Naive thymus-derived CD4-positive, alpha-beta T cell (primary cell): ENCODE measurements around the gene SPAAR. TPM values are rescaled to one million over a fixed set of nuclear protein-coding genes. Genes with fewer than 3 reads are reported as not detected.

ENCODE experiments used
- ATAC-seq: fragments of 150-1000 bp; cut with Tn5 transposase; 2 replicates; pipeline ENCODE4 v1.10.0; 2021; ENCODE audit warnings: mild to moderate bottlenecking, moderate library complexity
- CTCF ChIA-PET: fragments of 350-600 bp; sonication (Branson Sonifier 250); formaldehyde crosslinking; loops from one replicate; lab custom pipeline; 2021; ENCODE audit warnings: antibody characterized with exemption; lab: Charles Lee
- POLR2A ChIA-PET: fragments of 350-600 bp; sonication (Branson Sonifier 250); formaldehyde crosslinking; loops from one replicate; lab custom pipeline; 2021; ENCODE audit warnings: antibody characterized with exemption, inconsistent platforms; lab: Charles Lee
- DNase-seq, 9 donors: peaks; one replicate each; pipeline versions ENCODE4 v3.0.0 to v3.0.0-alpha.2; 2020 to 2022; ENCODE audit warnings: mixed read lengths in 1 of 9
- H3K27ac ChIP-seq: one replicate; pipeline ENCODE4 v1.7.0; 2013; ENCODE audit warnings: mild to moderate bottlenecking, low read depth, low read length, moderate library complexity
- H3K27me3 ChIP-seq, 2 donors: one replicate each; pipeline ENCODE4 v1.7.0; 2013; ENCODE audit warnings: low read length in 2 of 2, mild to moderate bottlenecking in 2 of 2, moderate library complexity in 2 of 2; ENCODE audit not compliant: control insufficient read depth in 2 of 2, insufficient read depth in 2 of 2
- H3K36me3 ChIP-seq, 3 experiments: 1 replicate in 2 of 3; 2 replicates in 1 of 3; pipeline ENCODE4 v1.7.0; 2013; ENCODE audit warnings: low read length in 3 of 3, mild to moderate bottlenecking in 3 of 3, moderate library complexity in 1 of 3; ENCODE audit not compliant: insufficient read depth in 3 of 3, control insufficient read depth in 2 of 3
- H3K4me1 ChIP-seq, 2 donors: one replicate each; pipeline ENCODE4 v1.7.0; 2013; ENCODE audit warnings: low read length in 2 of 2, mild to moderate bottlenecking in 2 of 2, moderate library complexity in 1 of 2; ENCODE audit not compliant: control insufficient read depth in 2 of 2, insufficient read depth in 2 of 2
- H3K4me3 ChIP-seq: 2 replicates; pipeline ENCODE4 v1.7.0; 2013; ENCODE audit warnings: mild to moderate bottlenecking, low read length
- H3K9me3 ChIP-seq, 3 experiments: 1 replicate in 2 of 3; 2 replicates in 1 of 3; pipeline ENCODE4 v1.7.0; 2013; ENCODE audit warnings: low read length in 3 of 3; ENCODE audit not compliant: control insufficient read depth in 2 of 3
- H3K27ac Mint-ChIP-seq, 9 donors: one replicate each; pipeline ENCODE4 v1.8.0; 2020 to 2022; ENCODE audit warnings: mixed read lengths in 9 of 9, mild to moderate bottlenecking in 8 of 9, moderate library complexity in 5 of 9, inconsistent platforms in 2 of 9
- H3K27me3 Mint-ChIP-seq, 5 donors: one replicate each; pipeline ENCODE4 v1.8.0; 2021 to 2022; ENCODE audit warnings: mixed read lengths in 5 of 5, mild to moderate bottlenecking in 1 of 5
- H3K36me3 Mint-ChIP-seq, 5 donors: one replicate each; pipeline ENCODE4 v1.8.0; 2020 to 2022; ENCODE audit warnings: mixed read lengths in 5 of 5, mild to moderate bottlenecking in 3 of 5, inconsistent platforms in 1 of 5
- H3K4me1 Mint-ChIP-seq, 7 donors: one replicate each; pipeline ENCODE4 v1.8.0; 2020 to 2022; ENCODE audit warnings: mixed read lengths in 7 of 7, mild to moderate bottlenecking in 3 of 7, inconsistent platforms in 1 of 7
- H3K4me3 Mint-ChIP-seq, 10 donors: one replicate each; pipeline ENCODE4 v1.8.0; 2020 to 2022; ENCODE audit warnings: mild to moderate bottlenecking in 10 of 10, mixed read lengths in 10 of 10, moderate library complexity in 6 of 10, inconsistent platforms in 2 of 10
- H3K9me3 Mint-ChIP-seq, 11 donors: one replicate each; pipeline ENCODE4 v1.8.0; 2020 to 2022; ENCODE audit warnings: mixed read lengths in 11 of 11, mild to moderate bottlenecking in 4 of 11, inconsistent platforms in 1 of 11, moderate library complexity in 1 of 11
- intact Hi-C, 2 donors: fragments of 100-400 bp; cut with micrococcal nuclease; formaldehyde crosslinking; loops; one replicate each; pipeline ENCODE4 v1.15.1; 2023
- polyA plus RNA-seq, 2 donors: library from polyadenylated mRNA; unstranded; fragments of 300-500 nt; fragmentation: Illumina TruSeq; gene quantifications; one replicate each; pipeline ENCODE4 v1.2.3, GENCODE V29; 2021
- total RNA-seq, 6 experiments: library from RNA in 5 of 6; stranded (reverse) in 5 of 6; gene quantifications; 1 replicate in 5 of 6; 2 replicates in 1 of 6; pipeline ENCODE4 v1.2.3 and lab custom pipeline; 2021 to 2026

The SPAAR gene
- total and polyA plus RNA-seq, 7 experiments from 2014 or later = not detected

DNA sequence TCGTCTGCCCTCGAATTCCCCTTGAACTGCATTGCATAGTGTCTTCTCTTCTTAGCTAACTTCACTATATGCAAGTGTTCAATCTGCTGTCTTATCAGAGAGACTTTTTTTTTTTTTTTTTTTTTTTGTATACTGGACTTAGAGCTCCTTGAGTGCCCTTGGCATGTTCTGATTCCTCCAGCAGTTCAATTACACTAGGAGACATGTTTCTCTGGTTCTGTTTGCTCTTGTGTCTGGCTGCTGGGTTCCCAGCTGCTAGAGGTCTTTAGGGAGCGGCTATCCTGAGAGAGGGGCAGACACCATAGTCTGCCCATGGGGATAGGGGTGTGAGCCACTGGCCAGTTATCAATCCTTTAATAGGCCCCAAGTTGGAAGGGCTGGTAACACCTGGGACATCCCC lies 35.6 kb downstream of the SPAAR start:
- ChIA-PET POLR2A (interaction anchor here (0.5 to 2.8 kb wide), 5 partner anchors 9 to 1309 kb away, joined by 3 to 9 read pairs (median 4); no protein-coding TSS in a partner anchor), CTCF (interaction anchor here (0.7 to 3.9 kb wide), 16 partner anchors 10 to 1537 kb away, joined by 3 to 80 read pairs (median 5); partner anchors contain the start of genes HRCT1 and SPAAR)
- no peaks in the 10 kb centered on the region for H3K27me3 ChIP-seq
- Mint-ChIP-seq H3K36me3 (no peaks in the 10 kb centered on the region), H3K9me3 (no peaks in the 10 kb centered on the region), H3K4me1 (peaks cover 25 to 83% (median 78%) of the 10 kb centered on the region in 7 donors), H3K27me3 (peaks cover 0 to 11% (median 0%) of the 10 kb centered on the region in 5 donors), H3K4me3 (peak overlapping the region in 8 of 10 donors; percentile 8 to 70 (median 46)), H3K27ac (peak overlapping the region in 8 of 9 donors; percentile 41 to 82 (median 58))
- H3K4me3 ChIP-seq = no peak overlapping the region
- H3K4me1 ChIP-seq = peaks cover 11 to 77% of the 10 kb centered on the region in 2 donors
- DNase-seq (no peak), ATAC-seq (no peak)
- H3K9me3 ChIP-seq = no peaks in the 10 kb centered on the region
- intact Hi-C loops = loop anchor here (1.0 kb wide), 1 partner anchor 42 kb away; no protein-coding TSS in a partner anchor
- no peaks in the 10 kb centered on the region for H3K36me3 ChIP-seq
- H3K27ac ChIP-seq = no peak overlapping the region

DNA sequence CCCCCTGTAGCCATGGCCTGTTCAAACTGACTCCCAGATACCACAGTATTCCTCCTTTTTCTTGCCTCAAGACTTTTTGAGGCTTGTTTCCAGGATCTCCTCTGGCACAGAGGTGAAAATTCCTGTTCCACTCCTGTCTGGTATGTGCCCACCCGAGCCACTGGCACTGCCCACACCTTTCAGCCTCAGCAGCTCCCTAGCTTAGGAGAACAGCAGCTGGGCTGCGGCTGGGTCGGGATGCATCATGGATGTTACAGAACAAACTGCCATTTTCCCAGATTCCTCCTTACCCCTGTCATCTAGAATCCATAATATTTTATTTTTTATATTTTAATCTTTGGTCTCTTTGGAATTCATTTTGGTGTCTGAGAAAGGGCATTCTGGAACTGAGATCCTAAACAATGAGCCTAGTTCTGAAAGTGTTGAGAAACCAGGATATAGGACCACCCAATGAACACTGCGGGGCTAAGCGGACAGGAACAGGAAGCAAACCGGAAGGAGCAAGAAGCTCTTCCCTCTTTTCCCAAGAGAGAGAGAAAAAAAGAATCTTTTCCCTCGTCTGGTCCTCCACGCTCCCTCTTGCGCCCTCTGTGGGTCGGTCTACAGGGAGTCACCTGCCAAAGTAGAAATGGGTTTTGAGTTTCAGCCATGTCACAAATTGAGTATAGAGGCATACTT lies 36.2 kb downstream of the SPAAR start:
- Histone ChIP-seq H3K27ac (no peak overlapping the region), H3K4me1 (peaks cover 9 to 71% of the 10 kb centered on the region in 2 donors), H3K27me3 (no peaks in the 10 kb centered on the region), H3K9me3 (no peaks in the 10 kb centered on the region), H3K36me3 (no peaks in the 10 kb centered on the region), H3K4me3 (no peak overlapping the region)
- ChIA-PET POLR2A (interaction anchor here (0.5 to 1.2 kb wide), 4 partner anchors 10 to 1310 kb away, joined by 3 to 4 read pairs (median 4); no protein-coding TSS in a partner anchor), CTCF (interaction anchor here (0.6 to 3.9 kb wide), 23 partner anchors 9 to 1536 kb away, joined by 3 to 80 read pairs (median 5); partner anchors contain the start of genes HRCT1 and SPAAR)
- DNase-seq = peak; percentile 34 to 61 (median 55)
- H3K4me1 Mint-ChIP-seq = peaks cover 19 to 76% (median 72%) of the 10 kb centered on the region in 7 donors
- no peaks in the 10 kb centered on the region for H3K9me3 Mint-ChIP-seq
- intact Hi-C loops = loop anchor here (1.0 kb wide), 1 partner anchor 42 kb away; no protein-coding TSS in a partner anchor
- H3K4me3 Mint-ChIP-seq = peak overlapping the region in 9 of 10 donors; percentile 4 to 70 (median 49)
- H3K27me3 Mint-ChIP-seq = peaks cover 0 to 11% (median 0%) of the 10 kb centered on the region in 5 donors
- no peaks in the 10 kb centered on the region for H3K36me3 Mint-ChIP-seq
- peak; percentile 86 for ATAC-seq
- H3K27ac Mint-ChIP-seq = peak overlapping the region in 8 of 9 donors; percentile 41 to 82 (median 60)

DNA sequence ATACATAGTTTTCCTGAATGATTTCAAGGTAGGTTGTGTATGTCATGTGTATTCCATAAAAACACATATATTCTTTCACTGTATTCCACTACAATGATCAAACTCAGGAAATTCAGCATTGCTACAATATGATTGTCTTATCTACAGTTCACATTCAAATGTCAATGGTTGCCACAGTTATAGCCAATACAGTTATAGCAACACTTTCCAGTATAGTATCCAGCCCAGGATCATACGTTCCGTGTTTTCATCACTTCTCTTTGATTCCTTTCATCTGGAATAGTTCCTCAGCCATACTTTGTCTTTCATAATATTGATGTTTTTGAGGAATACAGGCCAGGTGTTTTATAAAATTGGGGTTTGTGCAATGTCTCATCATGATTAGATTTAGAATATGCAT lies 39.2 kb downstream of the SPAAR start:
- Histone ChIP-seq H3K9me3 (no peaks in the 10 kb centered on the region), H3K4me3 (no peak overlapping the region), H3K36me3 (no peaks in the 10 kb centered on the region), H3K27ac (no peak overlapping the region), H3K27me3 (no peaks in the 10 kb centered on the region), H3K4me1 (peaks cover 0 to 41% of the 10 kb centered on the region in 2 donors)
- ChIA-PET POLR2A (no interaction called here), CTCF (no interaction called here)
- ATAC-seq (no peak), DNase-seq (no peak)
- Mint-ChIP-seq H3K27me3 (peaks cover 0 to 19% (median 0%) of the 10 kb centered on the region in 5 donors), H3K4me3 (peak overlapping the region in 4 of 10 donors; percentile 13 to 58 (median 36)), H3K36me3 (no peaks in the 10 kb centered on the region), H3K9me3 (no peaks in the 10 kb centered on the region), H3K4me1 (peaks cover 7 to 50% (median 42%) of the 10 kb centered on the region in 7 donors), H3K27ac (peak overlapping the region in 2 of 9 donors; percentile 29 to 49)
- intact Hi-C loops = no loop called here

DNA sequence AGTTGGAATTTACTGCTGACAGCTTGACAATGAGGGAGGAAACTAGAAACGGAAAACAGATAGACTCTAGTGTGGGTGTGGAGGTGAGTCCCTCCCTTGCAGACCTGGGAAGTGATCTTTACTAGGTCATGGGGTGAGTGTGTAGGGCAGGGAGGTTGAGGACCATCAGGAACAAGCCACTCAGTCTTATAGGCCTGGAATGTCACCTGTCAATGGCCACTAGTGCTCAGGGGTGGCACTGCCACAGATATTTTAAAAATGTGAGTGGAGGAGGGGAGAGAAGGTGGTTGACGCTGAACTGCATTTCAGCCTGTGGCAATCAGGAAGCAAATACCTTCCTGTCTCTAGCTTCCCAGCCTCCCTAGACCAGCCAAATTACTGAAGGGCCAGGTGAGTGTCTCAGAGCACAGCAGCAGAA lies 39.6 kb downstream of the SPAAR start:
- ChIA-PET POLR2A (interaction anchor here (0.7 to 1.3 kb wide), 2 partner anchors 8 to 1954 kb away, joined by 4 to 7 read pairs; no protein-coding TSS in a partner anchor), CTCF (no interaction called here)
- ATAC-seq (peak; percentile 22), DNase-seq (no peak)
- Mint-ChIP-seq H3K27ac (peak overlapping the region in 3 of 9 donors; percentile 29 to 74 (median 49)), H3K9me3 (no peaks in the 10 kb centered on the region), H3K4me3 (peak overlapping the region in 4 of 10 donors; percentile 13 to 58 (median 36)), H3K4me1 (peaks cover 7 to 50% (median 39%) of the 10 kb centered on the region in 7 donors), H3K27me3 (peaks cover 0 to 19% (median 0%) of the 10 kb centered on the region in 5 donors), H3K36me3 (no peaks in the 10 kb centered on the region)
- Histone ChIP-seq H3K4me1 (peaks cover 0 to 37% of the 10 kb centered on the region in 2 donors), H3K27me3 (no peaks in the 10 kb centered on the region), H3K4me3 (no peak overlapping the region), H3K27ac (no peak overlapping the region), H3K9me3 (no peaks in the 10 kb centered on the region), H3K36me3 (no peaks in the 10 kb centered on the region)
- intact Hi-C loops = no loop called here

DNA sequence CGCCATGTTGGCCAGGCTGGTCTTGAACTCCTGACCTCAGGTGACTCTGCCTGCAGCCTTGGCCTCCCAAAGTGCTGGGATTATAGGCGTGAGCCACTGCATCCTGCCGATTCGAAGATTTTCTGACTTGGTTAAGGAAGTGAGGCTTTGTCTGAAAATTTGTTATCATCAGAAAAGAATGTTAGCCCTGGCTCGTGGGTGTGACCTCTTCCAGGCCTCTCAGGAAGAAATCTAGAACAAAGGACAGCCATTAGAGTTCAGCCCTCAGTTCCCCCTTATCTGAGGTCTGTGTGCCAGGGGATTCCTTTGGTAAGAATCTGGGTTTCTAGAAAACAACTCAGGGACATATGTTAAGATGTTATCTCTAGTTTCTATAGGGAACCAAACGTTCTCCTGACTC lies 42.4 kb downstream of the SPAAR start:
- ATAC-seq = no peak
- Histone ChIP-seq H3K4me3 (no peak overlapping the region), H3K36me3 (no peaks in the 10 kb centered on the region), H3K4me1 (peaks cover 0 to 19% of the 10 kb centered on the region in 2 donors), H3K27ac (no peak overlapping the region), H3K27me3 (no peaks in the 10 kb centered on the region), H3K9me3 (no peaks in the 10 kb centered on the region)
- no peak for DNase-seq
- Mint-ChIP-seq H3K4me1 (peaks cover 2 to 34% (median 25%) of the 10 kb centered on the region in 7 donors), H3K27me3 (peaks cover 0 to 26% (median 0%) of the 10 kb centered on the region in 5 donors), H3K36me3 (no peaks in the 10 kb centered on the region), H3K4me3 (no peak overlapping the region), H3K9me3 (no peaks in the 10 kb centered on the region), H3K27ac (no peak overlapping the region)
- intact Hi-C loops = no loop called here
- ChIA-PET POLR2A (interaction anchor here (0.6 to 2.1 kb wide), 3 partner anchors 8 to 11 kb away, joined by 3 to 7 read pairs (median 5); no protein-coding TSS in a partner anchor), CTCF (interaction anchor here (0.6 to 2.4 kb wide), 4 partner anchors 11 to 161 kb away, joined by 3 to 11 read pairs (median 6); no protein-coding TSS in a partner anchor)

DNA sequence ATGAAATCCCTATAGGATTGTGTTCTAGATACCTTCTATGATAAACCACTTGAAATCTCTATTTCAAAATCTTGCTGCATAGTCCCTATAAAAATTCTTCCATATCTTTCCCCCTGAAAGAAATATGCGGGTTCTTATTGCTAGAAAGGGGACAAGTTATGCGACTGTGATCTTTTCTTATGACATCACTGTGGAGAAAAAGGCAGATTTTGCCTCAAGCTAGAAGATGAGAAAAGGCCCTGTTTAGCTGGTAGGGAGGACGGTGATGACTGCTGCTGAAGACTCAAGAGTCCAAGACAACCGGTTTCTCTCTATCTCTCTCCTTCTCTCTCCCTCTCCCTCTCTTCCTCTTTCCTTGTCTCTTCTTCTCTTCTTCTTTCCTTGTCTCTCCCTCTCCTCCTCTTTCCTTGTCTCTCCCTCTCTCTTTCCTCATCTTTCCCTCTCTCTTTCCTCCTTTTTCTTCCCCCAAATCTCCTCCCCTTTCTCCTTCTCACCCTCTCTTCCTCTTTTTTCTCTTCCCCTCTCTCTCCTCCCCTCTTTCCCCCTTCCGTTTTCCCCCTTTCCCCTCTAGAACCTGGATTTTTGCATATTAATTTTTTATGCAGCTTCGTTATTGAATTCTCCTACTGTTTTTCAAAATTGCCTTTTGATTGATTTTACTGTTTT lies 43.4 kb downstream of the SPAAR start:
- intact Hi-C loops = no loop called here
- Mint-ChIP-seq H3K4me1 (peaks cover 2 to 34% (median 25%) of the 10 kb centered on the region in 7 donors), H3K4me3 (no peak overlapping the region), H3K27ac (peak overlapping the region in 1 of 9 donors; percentile 70), H3K27me3 (peaks cover 0 to 29% (median 0%) of the 10 kb centered on the region in 5 donors), H3K36me3 (no peaks in the 10 kb centered on the region), H3K9me3 (no peaks in the 10 kb centered on the region)
- POLR2A ChIA-PET = interaction anchor here (0.6 to 2.1 kb wide), 4 partner anchors 8 to 24 kb away, joined by 3 to 7 read pairs (median 4); no protein-coding TSS in a partner anchor
- CTCF ChIA-PET = interaction anchor here (0.6 to 2.4 kb wide), 6 partner anchors 10 to 162 kb away, joined by 3 to 11 read pairs (median 4); no protein-coding TSS in a partner anchor
- no peaks in the 10 kb centered on the region for H3K9me3 ChIP-seq
- no peaks in the 10 kb centered on the region for H3K36me3 ChIP-seq
- ATAC-seq = no peak
- DNase-seq = no peak
- no peak overlapping the region for H3K27ac ChIP-seq
- no peaks in the 10 kb centered on the region for H3K27me3 ChIP-seq
- peaks cover 0 to 19% of the 10 kb centered on the region in 2 donors for H3K4me1 ChIP-seq
- H3K4me3 ChIP-seq = no peak overlapping the region
